GM18861 (cell line): ENCODE measurements around the gene SLX4IP.
A peak's percentile ranks its signal among the peaks of the same experiment; 100 is the strongest.
"Not testable (repeated sequence)": the region's sequence is repeated elsewhere in the genome, so short reads cannot be mapped to it uniquely, and the experiment has no call there.

Experiments used
- ATAC-seq: cut with Tn5 transposase; IDR thresholded peaks from one replicate; pipeline ENCODE4 v1.9.1; 2021; ENCODE audit not compliant: unreplicated experiment

The SLX4IP gene

DNA sequence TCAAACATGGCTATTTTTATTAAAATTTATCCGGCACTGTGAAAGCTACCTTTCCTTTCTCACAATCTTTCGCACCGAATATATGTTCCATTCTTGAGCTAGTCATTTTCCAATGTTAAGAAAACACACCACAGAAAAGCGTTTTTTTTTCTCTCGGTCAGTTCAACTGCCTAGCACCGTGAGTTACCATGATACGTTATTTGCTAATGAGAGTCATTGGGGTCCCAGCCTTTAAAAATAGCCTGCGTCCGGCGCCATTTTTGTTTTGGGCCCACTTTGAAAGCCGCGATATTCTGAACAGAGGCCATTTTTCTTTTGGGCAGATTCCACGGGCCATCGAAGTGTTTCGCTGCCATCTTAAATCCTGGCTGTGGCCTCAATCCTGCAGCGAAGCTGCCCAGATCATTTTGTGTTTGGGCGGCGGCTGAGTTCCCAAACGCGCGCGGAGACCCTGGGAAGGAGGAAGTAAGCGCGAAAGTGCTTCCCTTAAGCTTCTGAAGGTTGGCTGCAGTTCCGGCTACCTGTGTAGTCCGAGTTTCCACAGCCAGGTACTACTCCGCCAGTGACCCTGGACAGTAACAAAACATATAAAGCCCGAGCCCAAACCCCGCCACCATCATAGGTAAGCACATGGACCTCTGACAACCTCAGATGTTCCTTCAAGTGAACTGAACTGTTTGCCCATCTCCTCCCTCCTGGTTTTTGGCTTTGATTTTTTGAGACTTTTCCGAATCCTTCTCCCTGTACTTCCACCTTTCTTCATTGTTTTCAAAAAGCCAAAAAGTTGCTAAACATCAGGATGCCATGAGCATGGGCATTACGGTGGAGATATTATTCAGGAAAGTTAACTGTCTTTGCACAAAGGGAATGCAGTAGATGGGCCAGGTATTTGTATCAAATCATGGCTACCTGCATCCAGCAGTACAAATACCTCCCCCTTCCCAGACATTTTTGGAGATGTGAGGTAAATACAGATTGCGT lies at the start of gene SLX4IP:
TSS of gene SLX4IP (plus strand) at position 474 of the 981 bp plus-strand sequence. CDS start 22,900 bp downstream, outside the sequence.
- peak; percentile 48 for ATAC-seq

GRCh38 chr20:10385850-10386544 lies 49.1 kb upstream of the SLX4IP start:
- no peak for ATAC-seq

DNA sequence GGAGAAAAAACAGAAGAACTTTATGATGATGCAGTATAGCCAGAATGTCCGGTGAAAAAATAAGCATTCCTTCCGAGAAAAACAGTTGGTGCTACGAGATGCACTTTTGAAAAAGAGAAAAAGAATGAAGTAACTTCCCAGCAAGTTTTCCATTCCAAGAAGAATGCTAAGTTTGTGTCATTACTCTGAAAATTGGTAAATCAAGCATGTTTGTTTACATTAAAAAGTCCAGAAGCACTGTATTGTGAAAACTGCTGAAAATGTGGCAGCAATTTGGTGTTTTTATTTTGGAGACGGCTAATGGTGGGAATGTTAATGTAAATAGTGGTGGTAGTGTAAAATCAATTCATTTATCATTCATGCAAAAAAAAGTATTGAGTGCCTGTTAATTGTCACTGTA lies 47.4 kb upstream of the SLX4IP start:
- no peak for ATAC-seq

DNA sequence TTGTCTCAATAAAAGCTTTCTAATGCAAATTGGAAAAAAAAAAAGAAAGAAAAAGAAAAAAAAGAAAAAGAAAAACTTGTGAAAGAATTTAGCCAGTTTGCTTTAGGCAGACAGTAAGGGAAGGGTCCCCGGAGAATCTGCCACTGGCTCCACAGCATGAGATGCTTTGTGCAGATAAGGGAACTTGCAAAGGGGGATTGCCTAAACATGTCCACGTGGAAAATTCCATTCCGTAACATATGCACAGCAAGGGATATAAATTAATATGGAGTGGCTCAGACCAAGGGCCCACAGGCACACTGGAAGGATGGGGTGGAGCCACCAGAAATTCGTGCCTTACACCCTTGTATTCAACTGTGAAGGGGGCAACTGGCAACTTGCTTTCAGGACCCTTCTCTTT lies 46.5 kb upstream of the SLX4IP start:
- ATAC-seq, result no peak

DNA sequence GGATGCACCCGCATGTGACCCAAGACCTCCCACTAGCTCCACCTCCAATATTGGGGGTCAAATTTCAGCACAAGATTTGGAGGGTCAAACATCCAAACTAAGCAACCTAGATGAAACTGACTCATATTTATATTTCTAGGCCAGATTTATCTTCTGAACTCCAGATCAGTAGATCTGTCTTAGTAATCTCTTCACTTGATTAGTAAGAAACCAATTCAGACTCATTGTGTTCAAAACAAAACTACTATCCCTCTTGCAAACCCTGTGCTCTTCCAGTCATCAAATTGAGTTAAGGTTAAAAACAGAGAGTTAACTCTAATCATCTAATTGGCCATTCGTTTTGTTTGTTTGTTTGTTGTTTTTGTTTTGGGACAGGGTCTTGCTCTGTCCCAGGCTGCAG lies 44.4 kb upstream of the SLX4IP start:
- ATAC-seq, result no peak

- ATAC-seq, result not testable (repeated sequence)
Observed at GRCh38 chr20:10394752-10395151, 40.4 kb upstream of the SLX4IP start.

DNA sequence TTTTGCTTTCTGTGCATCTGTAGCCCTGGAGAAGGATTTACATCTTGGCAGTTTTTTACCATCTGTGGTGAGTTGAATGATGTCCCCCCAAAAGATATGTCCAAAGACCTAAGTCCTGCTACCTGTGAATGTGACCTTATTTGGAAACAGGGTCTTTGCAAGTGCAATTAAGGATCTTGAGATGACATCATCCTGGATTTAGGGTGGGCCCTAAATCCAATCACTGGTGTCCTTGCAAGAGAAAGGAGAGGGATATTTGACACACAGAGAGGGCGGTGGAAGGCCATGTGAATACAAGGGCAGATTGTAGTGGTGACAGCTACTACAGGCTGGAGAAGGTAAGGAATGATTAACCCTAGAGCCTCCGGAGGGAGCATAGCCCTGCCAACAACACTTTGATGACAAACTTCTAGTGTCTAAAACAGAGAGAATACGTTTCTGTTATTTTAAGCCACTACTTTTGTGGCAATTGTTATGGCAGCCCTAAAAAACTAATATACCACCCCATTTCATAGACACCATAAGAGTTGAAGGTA lies 36.2 kb upstream of the SLX4IP start:
- ATAC-seq, result no peak

- no peak for ATAC-seq
Observed at GRCh38 chr20:10402938-10403608, 32.0 kb upstream of the SLX4IP start.

DNA sequence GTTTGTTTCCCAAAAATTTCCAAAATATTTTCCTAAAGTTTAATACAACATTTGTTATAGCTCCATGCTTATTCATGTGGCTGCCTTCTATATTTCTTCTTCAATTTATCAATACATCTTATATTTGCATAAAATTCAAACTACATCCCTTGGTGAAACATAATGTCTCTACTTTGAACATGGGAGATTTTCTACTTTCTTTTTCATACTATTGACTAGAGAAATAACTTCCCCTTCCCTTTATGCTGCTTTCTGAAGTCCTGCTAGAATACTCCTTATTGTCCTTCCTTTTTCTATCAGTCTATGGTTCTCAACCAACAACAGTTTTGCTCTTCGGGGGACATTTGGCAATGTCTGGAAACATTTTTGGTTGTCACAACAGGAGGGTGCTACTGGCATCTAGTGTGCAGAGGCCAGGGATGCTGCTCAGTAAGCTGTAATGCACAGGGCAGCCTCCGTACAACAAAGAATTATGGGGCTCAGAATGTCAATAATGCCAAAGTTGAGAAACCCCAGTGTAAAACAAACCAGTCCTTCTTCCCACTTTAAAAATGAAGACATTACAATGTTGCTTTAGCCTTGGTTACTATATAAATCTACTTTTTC lies 31.0 kb upstream of the SLX4IP start:
- ATAC-seq, result no peak

DNA sequence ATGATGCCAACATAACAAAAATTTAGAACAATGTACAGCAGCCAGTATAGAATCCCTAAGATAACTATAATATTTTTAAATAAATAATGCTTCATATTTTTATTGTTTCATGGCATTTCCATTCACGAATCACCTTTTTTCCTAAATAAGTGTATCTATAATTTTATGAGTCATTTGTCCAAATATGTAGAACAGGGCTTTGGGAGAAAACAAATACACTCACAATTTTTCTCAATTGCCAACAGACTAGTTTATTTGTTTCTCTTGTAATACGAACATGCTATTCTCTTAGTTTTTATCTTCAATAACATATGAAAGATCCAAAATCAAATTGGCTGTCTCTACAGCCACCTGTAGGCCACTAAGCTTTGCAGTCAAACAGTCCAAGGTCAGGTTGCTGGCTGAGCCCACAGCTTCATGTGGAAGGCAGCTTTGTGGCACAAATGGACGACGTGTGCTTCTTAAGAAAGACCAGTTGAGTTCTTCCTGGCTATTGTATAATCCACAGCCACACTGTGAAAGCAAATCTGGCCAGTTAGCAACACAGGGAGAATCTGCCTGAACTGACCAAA lies 30.1 kb upstream of the SLX4IP start:
- ATAC-seq, result no peak

- ATAC-seq, result no peak
Observed at GRCh38 chr20:10408108-10408813, 26.8 kb upstream of the SLX4IP start.

DNA sequence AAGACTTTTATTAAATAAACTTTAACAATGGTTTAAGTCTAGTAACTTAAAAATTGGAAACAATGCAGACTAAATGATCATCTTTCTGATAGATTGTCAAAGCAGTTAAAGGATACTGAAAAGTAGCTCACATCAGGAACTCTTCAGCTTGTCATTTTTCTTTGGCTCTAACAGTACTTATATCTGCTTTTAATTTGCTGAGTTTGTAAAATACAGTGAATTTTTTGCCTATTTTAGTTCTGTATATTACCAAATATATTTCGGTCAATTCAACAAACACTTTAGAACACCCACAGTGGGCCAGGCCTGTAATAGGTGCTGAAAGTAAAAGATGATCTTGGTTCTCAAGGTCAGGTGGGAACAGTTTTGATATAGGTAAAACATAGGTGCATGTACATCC lies 23.4 kb upstream of the SLX4IP start:
- ATAC-seq, result no peak

GRCh38 chr20:10412591-10413408 lies 22.3 kb upstream of the SLX4IP start:
- ATAC-seq, result peak; percentile 79

- no peak for ATAC-seq
Observed at GRCh38 chr20:10415013-10415650, 20.0 kb upstream of the SLX4IP start.

DNA sequence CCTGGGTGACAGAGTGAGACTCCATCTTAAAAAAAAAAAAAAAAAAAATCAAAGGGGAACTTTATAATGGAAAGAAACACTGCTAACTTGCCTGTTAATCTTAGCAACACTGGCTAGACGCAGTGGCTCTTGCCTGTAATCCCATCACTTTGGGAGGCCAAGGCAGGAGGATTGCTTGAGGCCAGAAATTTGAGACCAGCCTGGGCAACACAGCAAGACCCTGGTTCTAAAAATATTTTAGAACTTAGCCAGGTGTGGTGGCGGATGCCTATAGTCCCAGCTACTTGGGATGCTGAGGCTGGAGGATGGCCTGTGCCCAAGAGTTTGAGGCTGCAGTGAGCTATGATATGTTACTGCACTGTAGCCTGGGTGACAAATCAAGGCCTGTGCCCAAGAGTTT lies 17.9 kb upstream of the SLX4IP start:
- not testable (repeated sequence) for ATAC-seq

DNA sequence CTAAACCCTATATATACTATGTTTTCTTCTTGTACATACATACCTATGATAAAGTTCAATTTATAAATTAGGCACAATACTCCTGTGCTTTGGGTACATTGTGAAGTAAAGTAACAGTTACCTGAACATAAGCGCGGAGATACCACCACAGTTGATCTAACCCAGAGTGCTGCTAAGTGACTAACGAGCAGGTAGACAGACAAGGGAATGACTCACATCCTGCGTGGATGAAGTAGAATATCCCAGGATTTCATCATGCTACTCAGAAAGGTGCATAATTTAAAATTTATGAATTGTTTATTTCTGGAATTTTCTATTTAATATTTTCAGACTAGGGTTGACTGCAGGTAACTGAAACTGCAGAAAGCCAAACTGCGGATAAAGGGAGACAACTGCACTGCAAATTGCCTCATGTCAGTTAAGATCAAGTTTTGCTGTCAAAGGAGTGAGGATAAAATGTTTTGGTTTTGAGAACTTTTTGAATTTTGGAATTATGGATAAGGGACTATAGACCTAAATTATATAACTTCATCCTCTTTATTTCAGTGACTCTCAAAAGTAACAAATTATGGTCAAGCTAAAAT lies 15.5 kb upstream of the SLX4IP start:
- no peak for ATAC-seq

- peak; percentile 87 for ATAC-seq
Observed at GRCh38 chr20:10423735-10424134, 11.4 kb upstream of the SLX4IP start.

- no peak for ATAC-seq
Observed at GRCh38 chr20:10427060-10427692, 7.9 kb upstream of the SLX4IP start.
